GM12801 (cell line): ENCODE measurements around the gene MORN5.

Experiments
- CTCF ChIP-seq: IDR thresholded peaks from one replicate; pipeline ENCODE4 v1.5.1; 2011; ENCODE audit warnings: control low read depth; ENCODE audit not compliant: insufficient read length; ENCODE audit errors: extremely low read depth

The MORN5 gene

GRCh38 chr9:122195875-122196274 is 36.2 kb downstream of the MORN5 start:
- TF ChIP-seq CTCF: no peak

- no peak for TF ChIP-seq CTCF
Measured at GRCh38 chr9:122197426-122197825, 37.7 kb downstream of the MORN5 start.

GRCh38 chr9:122197882-122198281 is 38.2 kb downstream of the MORN5 start:
- no peak for TF ChIP-seq CTCF

- TF ChIP-seq CTCF: no peak
Measured at GRCh38 chr9:122200960-122201595, 41.4 kb downstream of the MORN5 start.

- TF ChIP-seq CTCF: no peak
Measured at GRCh38 chr9:122201641-122202040, 41.9 kb downstream of the MORN5 start.

GRCh38 chr9:122202111-122202510 is 42.4 kb downstream of the MORN5 start:
- no peak for TF ChIP-seq CTCF

- TF ChIP-seq CTCF: no peak
Measured at GRCh38 chr9:122204055-122204454, 44.3 kb downstream of the MORN5 start.
